GM12878 (cell line): ENCODE measurements around the gene NKX2-2. TPM values are rescaled to one million over a fixed set of nuclear protein-coding genes. Genes with fewer than 3 reads are reported as not detected.

Experiments used
- FOXK2 ChIP-seq: fragments of 450-650 bp; IDR thresholded peaks from 2 replicates; pipeline ENCODE4 v1.6.1; 2017; ENCODE audit warnings: mild to moderate bottlenecking, moderate library complexity
- HDAC2 ChIP-seq: fragments of 200-600 bp; sonication (generic); IDR thresholded peaks from 2 replicates; pipeline ENCODE4 v1.6.1; 2017
- HSF1 ChIP-seq: fragments of 150-350 bp; IDR thresholded peaks from 2 replicates; pipeline ENCODE4 v1.6.1; 2014; ENCODE audit warnings: mild to moderate bottlenecking, low read depth, low read length
- IRF4 ChIP-seq: IDR thresholded peaks from 2 replicates; pipeline ENCODE4 v1.6.1; 2011; ENCODE audit warnings: low read depth, low read length
- KDM1A ChIP-seq: fragments of 200-600 bp; sonication (generic); IDR thresholded peaks from 2 replicates; pipeline ENCODE4 v1.6.1; 2016; ENCODE audit warnings: borderline replicate concordance
- LARP7 ChIP-seq: fragments of 450-650 bp; IDR thresholded peaks from 2 replicates; pipeline ENCODE4 v1.6.1; 2017; ENCODE audit warnings: mild to moderate bottlenecking
- MXI1 ChIP-seq: fragments of 150-350 bp; IDR thresholded peaks from 2 replicates; pipeline ENCODE4 v1.6.1; 2011; ENCODE audit warnings: low read depth, mild to moderate bottlenecking, inconsistent platforms, low read length, improper control_type of control experiment
- MYB ChIP-seq: fragments of 150-350 bp; IDR thresholded peaks from 2 replicates; pipeline ENCODE4 v1.6.1; 2014; ENCODE audit warnings: mild to moderate bottlenecking, low read depth, low read length, borderline replicate concordance
- NFYB ChIP-seq: IDR thresholded peaks from 2 replicates; pipeline ENCODE4 v1.6.1; 2011; ENCODE audit warnings: low read depth, mild to moderate bottlenecking, low read length, improper control_type of control experiment, moderate library complexity; ENCODE audit not compliant: insufficient read depth
- NR2C1 ChIP-seq: fragments of 450-650 bp; IDR thresholded peaks from 2 replicates; pipeline ENCODE4 v1.6.1; 2017; ENCODE audit warnings: antibody characterized with exemption, mild to moderate bottlenecking, moderate library complexity
- PAX8 ChIP-seq: fragments of 450-650 bp; IDR thresholded peaks from 2 replicates; pipeline ENCODE4 v1.6.1; 2017; ENCODE audit warnings: mild to moderate bottlenecking, moderate library complexity
- PRDM15 ChIP-seq: fragments of 450-650 bp; formaldehyde crosslinking; IDR thresholded peaks from 2 replicates; pipeline ENCODE4 v1.4.0; 2020; ENCODE audit warnings: mild to moderate bottlenecking, moderate library complexity
- RAD51 ChIP-seq: fragments of 450-650 bp; IDR thresholded peaks from 2 replicates; pipeline ENCODE4 v1.6.1; 2016; ENCODE audit warnings: moderate library complexity, mild to moderate bottlenecking, inconsistent platforms
- RELA ChIP-seq: fragments of 450-650 bp; IDR thresholded peaks from 2 replicates; pipeline ENCODE4 v1.8.0; 2014; ENCODE audit warnings: borderline replicate concordance; ENCODE audit not compliant: partially characterized antibody
- SIN3A ChIP-seq: IDR thresholded peaks from 2 replicates; pipeline ENCODE4 v1.6.1; 2012; ENCODE audit warnings: low read depth, low read length, improper control_type of control experiment
- SKIL ChIP-seq: fragments of 450-650 bp; IDR thresholded peaks from 2 replicates; pipeline ENCODE4 v1.6.1; 2017; ENCODE audit warnings: mild to moderate bottlenecking, low read depth, inconsistent platforms; ENCODE audit not compliant: poor library complexity, severe bottlenecking
- SPI1 ChIP-seq: IDR thresholded peaks from 2 replicates; pipeline ENCODE4 v1.6.1; 2011; ENCODE audit warnings: low read depth, mild to moderate bottlenecking, low read length, moderate library complexity, borderline replicate concordance; ENCODE audit not compliant: insufficient read depth
- TCF12 ChIP-seq: IDR thresholded peaks from 2 replicates; pipeline ENCODE4 v1.6.1; 2011; ENCODE audit warnings: low read depth, mild to moderate bottlenecking, low read length
- ZBED1 ChIP-seq: IDR thresholded peaks from 2 replicates; pipeline ENCODE4 v1.6.1; 2016; ENCODE audit warnings: borderline replicate concordance
- ZNF217 ChIP-seq: fragments of 450-650 bp; IDR thresholded peaks from 2 replicates; pipeline ENCODE4 v1.6.1; 2017; ENCODE audit warnings: antibody characterized with exemption, mild to moderate bottlenecking
- ZNF592 ChIP-seq: fragments of 450-650 bp; IDR thresholded peaks from 2 replicates; pipeline ENCODE4 v1.6.1; 2017; ENCODE audit warnings: mild to moderate bottlenecking, moderate library complexity
- polyA plus RNA-seq, 11 experiments: library from polyadenylated mRNA; depleted of rRNA in 4 of 11; unstranded in 6 of 11; stranded (reverse) in 5 of 11; fragments of >200 nt; fragmentation: Nextera tagmentation in 4 of 11; fragmentation: Illumina TruSeq in 1 of 11; extraction: Ambion mirVana in 4 of 11; extraction: Trizol in 1 of 11; gene quantifications; 1 replicate in 1 of 11; 2 replicates in 10 of 11; pipeline versions ENCODE4 v1.2.1 to v1.2.3, GENCODE V29; 2011 to 2016; ENCODE audit warnings: inconsistent platforms in 2 of 11, missing spikeins in 2 of 11, low read depth in 1 of 11
- total RNA-seq, 4 experiments: library from RNA; depleted of rRNA in 3 of 4; stranded (reverse); fragments of >200 nt in 3 of 4; fragmentation: Illumina TruSeq in 1 of 4; extraction: Trizol in 1 of 4; gene quantifications; 2 replicates each; pipeline versions ENCODE4 v1.2.1 to v1.2.3, GENCODE V29; 2013 to 2021

The NKX2-2 gene
- total and polyA plus RNA-seq, 10 of the 15 experiments (the other 5 are each of a cell fraction or from before 2014, with no cell fraction given) = not detected

- TF ChIP-seq SPI1 (peak; percentile 79), MYB (no peak), FOXK2 (no peak), LARP7 (no peak), HSF1 (no peak), MXI1 (no peak), IRF4 (0 out of 2 replicates have a peak, but pooled peaks have one; percentile 33), RAD51 (no peak), ZNF592 (no peak), TCF12 (peak; percentile 67; the same call in 1 of the 2 replicates), PAX8 (no peak), NR2C1 (no peak), NFYB (peak; percentile 33; the same call in 1 of the 2 replicates), KDM1A (no peak), PRDM15 (CRISPR knock-in tag) (no peak), ZNF217 (no peak), SIN3A (no peak), HDAC2 (no peak), RELA (no peak), SKIL (no peak), ZBED1 (no peak)
Measured at GRCh38 chr20:21503345-21503744, 10.5 kb downstream of the NKX2-2 start (continued).
